ENCODE results near the gene CHST4.
"Not testable (repeated sequence)": the region's sequence is repeated elsewhere in the genome, so short reads cannot be mapped to it uniquely, and the experiment has no call there.

CHST4 gene

GRCh38 chr16:71542377-71542776, 16.2 kb downstream of the CHST4 start:
- no peaks in the 10 kb centered on the region for H3K36me3 Mint-ChIP-seq
- peak overlapping the region; percentile 63 for H3K4me3 Mint-ChIP-seq
- peak; percentile 85 for ATAC-seq (ENCODE audit: low read depth)
- H3K27me3 Mint-ChIP-seq = no peaks in the 10 kb centered on the region
- H3K4me1 Mint-ChIP-seq = peaks cover 14% of the 10 kb centered on the region
- no peak overlapping the region for H3K27ac Mint-ChIP-seq
- peak; percentile 46 to 52 for DNase-seq (ENCODE audit: low spot score in 2 of 2)
- H3K9me3 Mint-ChIP-seq = no peaks in the 10 kb centered on the region

- H3K4me1 Mint-ChIP-seq = peaks cover 6% of the 10 kb centered on the region
- H3K36me3 Mint-ChIP-seq = no peaks in the 10 kb centered on the region
- DNase-seq (ENCODE audit: low spot score in 2 of 2) (no peak), ATAC-seq (ENCODE audit: low read depth) (no peak)
- no peak overlapping the region for H3K27ac Mint-ChIP-seq
- H3K27me3 Mint-ChIP-seq = peaks cover 3% of the 10 kb centered on the region
- H3K4me3 Mint-ChIP-seq = no peak overlapping the region
- no peaks in the 10 kb centered on the region for H3K9me3 Mint-ChIP-seq
These were observed 20.9 kb downstream of the CHST4 start for GRCh38 chr16:71547168-71547567.

GRCh38 chr16:71552698-71553503, 26.7 kb downstream of the CHST4 start:
- Mint-ChIP-seq H3K4me1 (peaks cover 11% of the 10 kb centered on the region), H3K4me3 (no peak overlapping the region), H3K27ac (no peak overlapping the region), H3K36me3 (no peaks in the 10 kb centered on the region), H3K27me3 (peaks cover 3% of the 10 kb centered on the region), H3K9me3 (no peaks in the 10 kb centered on the region)
- DNase-seq (ENCODE audit: low spot score in 2 of 2) (no peak), ATAC-seq (ENCODE audit: low read depth) (no peak)

GRCh38 chr16:71555230-71555891, 29.1 kb downstream of the CHST4 start:
- H3K4me1 Mint-ChIP-seq = peaks cover 8% of the 10 kb centered on the region
- DNase-seq (ENCODE audit: low spot score in 2 of 2) = no peak
- H3K27ac Mint-ChIP-seq = no peak overlapping the region
- no peak overlapping the region for H3K4me3 Mint-ChIP-seq
- H3K36me3 Mint-ChIP-seq = peaks cover 9% of the 10 kb centered on the region
- no peaks in the 10 kb centered on the region for H3K27me3 Mint-ChIP-seq
- peaks cover 5% of the 10 kb centered on the region for H3K9me3 Mint-ChIP-seq
- ATAC-seq (ENCODE audit: low read depth) = no peak

GRCh38 chr16:71557299-71557698, 31.1 kb downstream of the CHST4 start:
- no peak for DNase-seq (ENCODE audit: low spot score in 2 of 2)
- no peak for ATAC-seq (ENCODE audit: low read depth)
- H3K4me1 Mint-ChIP-seq = peaks cover 8% of the 10 kb centered on the region
- no peak overlapping the region for H3K27ac Mint-ChIP-seq
- no peak overlapping the region for H3K4me3 Mint-ChIP-seq
- peaks cover 12% of the 10 kb centered on the region for H3K36me3 Mint-ChIP-seq
- H3K9me3 Mint-ChIP-seq = peaks cover 5% of the 10 kb centered on the region
- no peaks in the 10 kb centered on the region for H3K27me3 Mint-ChIP-seq

- ATAC-seq (ENCODE audit: low read depth) (no peak), DNase-seq (ENCODE audit: low spot score in 2 of 2) (no peak)
- H3K4me1 Mint-ChIP-seq = peaks cover 4% of the 10 kb centered on the region
- no peak overlapping the region for H3K27ac Mint-ChIP-seq
- H3K9me3 Mint-ChIP-seq = peaks cover 5% of the 10 kb centered on the region
- H3K4me3 Mint-ChIP-seq = no peak overlapping the region
- H3K27me3 Mint-ChIP-seq = no peaks in the 10 kb centered on the region
- peaks cover 12% of the 10 kb centered on the region for H3K36me3 Mint-ChIP-seq
These were observed 31.8 kb downstream of the CHST4 start for GRCh38 chr16:71557954-71558582.

GRCh38 chr16:71559855-71560254, 33.6 kb downstream of the CHST4 start:
- no peak for DNase-seq (ENCODE audit: low spot score in 2 of 2)
- Mint-ChIP-seq H3K36me3 (peaks cover 15% of the 10 kb centered on the region), H3K4me1 (peaks cover 5% of the 10 kb centered on the region), H3K27me3 (no peaks in the 10 kb centered on the region), H3K4me3 (no peak overlapping the region), H3K9me3 (peaks cover 7% of the 10 kb centered on the region), H3K27ac (no peak overlapping the region)
- ATAC-seq (ENCODE audit: low read depth) = no peak

- not testable (repeated sequence) for H3K27me3 Mint-ChIP-seq; H3K9me3 Mint-ChIP-seq; DNase-seq (ENCODE audit: low spot score in 2 of 2); ATAC-seq (ENCODE audit: low read depth); H3K4me3 Mint-ChIP-seq
- Mint-ChIP-seq H3K4me1 (peaks cover 18% of the 10 kb centered on the region), H3K36me3 (peaks cover 15% of the 10 kb centered on the region), H3K27ac (peak overlapping the region; percentile 70)
These were observed 35.7 kb downstream of the CHST4 start for GRCh38 chr16:71561886-71562285.

- Mint-ChIP-seq H3K4me3 (no peak overlapping the region), H3K36me3 (peaks cover 15% of the 10 kb centered on the region), H3K27me3 (no peaks in the 10 kb centered on the region), H3K4me1 (peaks cover 18% of the 10 kb centered on the region), H3K9me3 (peaks cover 7% of the 10 kb centered on the region), H3K27ac (no peak overlapping the region)
- DNase-seq (ENCODE audit: low spot score in 2 of 2) (no peak), ATAC-seq (ENCODE audit: low read depth) (no peak)
These were observed 36.3 kb downstream of the CHST4 start for GRCh38 chr16:71562552-71562951.

- H3K36me3 Mint-ChIP-seq = peaks cover 8% of the 10 kb centered on the region
- peaks cover 18% of the 10 kb centered on the region for H3K4me1 Mint-ChIP-seq
- peaks cover 2% of the 10 kb centered on the region for H3K9me3 Mint-ChIP-seq
- H3K4me3 Mint-ChIP-seq = peak overlapping the region; percentile 90
- ATAC-seq (ENCODE audit: low read depth) (peak; percentile 85), DNase-seq (ENCODE audit: low spot score in 2 of 2) (no peak)
- no peaks in the 10 kb centered on the region for H3K27me3 Mint-ChIP-seq
- H3K27ac Mint-ChIP-seq = peak overlapping the region; percentile 99
These were observed 38.2 kb downstream of the CHST4 start for GRCh38 chr16:71564335-71564967.

GRCh38 chr16:71565812-71566700, 39.8 kb downstream of the CHST4 start:
- Mint-ChIP-seq H3K27me3 (no peaks in the 10 kb centered on the region), H3K27ac (peak overlapping the region; percentile 99), H3K4me1 (peaks cover 18% of the 10 kb centered on the region), H3K4me3 (peak overlapping the region; percentile 90), H3K9me3 (peaks cover 2% of the 10 kb centered on the region), H3K36me3 (peaks cover 7% of the 10 kb centered on the region)
- no peak for DNase-seq (ENCODE audit: low spot score in 2 of 2)
- ATAC-seq (ENCODE audit: low read depth) = no peak

- Mint-ChIP-seq H3K27me3 (no peaks in the 10 kb centered on the region), H3K36me3 (peaks cover 3% of the 10 kb centered on the region), H3K4me3 (no peak overlapping the region), H3K27ac (no peak overlapping the region), H3K4me1 (peaks cover 18% of the 10 kb centered on the region), H3K9me3 (peaks cover 2% of the 10 kb centered on the region)
- no peak for ATAC-seq (ENCODE audit: low read depth)
- no peak for DNase-seq (ENCODE audit: low spot score in 2 of 2)
These were observed 41.7 kb downstream of the CHST4 start for GRCh38 chr16:71567931-71568330.

- Mint-ChIP-seq H3K36me3 (peaks cover 3% of the 10 kb centered on the region), H3K4me3 (no peak overlapping the region), H3K9me3 (peaks cover 2% of the 10 kb centered on the region), H3K27me3 (no peaks in the 10 kb centered on the region), H3K27ac (no peak overlapping the region), H3K4me1 (peaks cover 18% of the 10 kb centered on the region)
- DNase-seq (ENCODE audit: low spot score in 2 of 2) = no peak
- ATAC-seq (ENCODE audit: low read depth) = no peak
These were observed 42.3 kb downstream of the CHST4 start for GRCh38 chr16:71568551-71568950.

All from memory B cell (primary cell).